ENCODE data around the gene KIRREL3. TPM values are rescaled to one million over a fixed set of nuclear protein-coding genes. Genes with fewer than 3 reads are reported as not detected.

Gene KIRREL3
- polyA plus RNA-seq, 1 of the 3 experiments (the other 2 are of a cell fraction): 3.7 TPM

GRCh38 chr11:126840201-126840886 is 160.2 kb downstream of the KIRREL3 start (continued):
- no peak for TF ChIP-seq SIN3A (IDR thresholded peaks at IDR 0.05; ENCODE audit: borderline replicate concordance, low read depth, low read length)
- no peak for TF ChIP-seq REST (IDR thresholded peaks at IDR 0.05; ENCODE audit: low read depth, low read length)
- TF ChIP-seq SMC3 (IDR thresholded peaks at IDR 0.05; ENCODE audit: low read depth, low read length): no peak
- peak; percentile 82 for TF ChIP-seq TCF12 (IDR thresholded peaks at IDR 0.05)
- TF ChIP-seq NFIC (IDR thresholded peaks at IDR 0.05; ENCODE audit: borderline replicate concordance): peak; percentile 36; the same call in 1 of the 2 replicates
- no peak for TF ChIP-seq POLR2AphosphoS5 (IDR thresholded peaks at IDR 0.05; ENCODE audit: low read depth, low read length)
- TF ChIP-seq YY1 (IDR thresholded peaks at IDR 0.05; ENCODE audit: low read depth): no peak
- peak in 1 of 2 experiments; percentile 77; a peak in 2 of 4 replicates for TF ChIP-seq EP300 (IDR thresholded peaks at IDR 0.05; ENCODE audit: borderline replicate concordance in 1 of 2, low read depth in 1 of 2, low read length in 1 of 2)
- TF ChIP-seq RXRA (IDR thresholded peaks at IDR 0.05; ENCODE audit: borderline replicate concordance, low read depth): no peak
- TF ChIP-seq, protein P1, sequence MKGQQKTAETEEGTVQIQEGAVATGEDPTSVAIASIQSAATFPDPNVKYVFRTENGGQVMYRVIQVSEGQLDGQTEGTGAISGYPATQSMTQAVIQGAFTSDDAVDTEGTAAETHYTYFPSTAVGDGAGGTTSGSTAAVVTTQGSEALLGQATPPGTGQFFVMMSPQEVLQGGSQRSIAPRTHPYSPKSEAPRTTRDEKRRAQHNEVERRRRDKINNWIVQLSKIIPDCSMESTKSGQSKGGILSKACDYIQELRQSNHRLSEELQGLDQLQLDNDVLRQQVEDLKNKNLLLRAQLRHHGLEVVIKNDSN (IDR thresholded peaks at IDR 0.05; ENCODE audit: borderline replicate concordance, low read depth): no peak
- TF ChIP-seq NRF1 (IDR thresholded peaks at IDR 0.05; ENCODE audit: low read depth, low read length): no peak
- no peak for TF ChIP-seq IRF3 (IDR thresholded peaks at IDR 0.05; ENCODE audit: low read depth, low read length)
- no peak for TF ChIP-seq FOXJ3 (CRISPR knock-in tag; IDR thresholded peaks at IDR 0.05)

DNA sequence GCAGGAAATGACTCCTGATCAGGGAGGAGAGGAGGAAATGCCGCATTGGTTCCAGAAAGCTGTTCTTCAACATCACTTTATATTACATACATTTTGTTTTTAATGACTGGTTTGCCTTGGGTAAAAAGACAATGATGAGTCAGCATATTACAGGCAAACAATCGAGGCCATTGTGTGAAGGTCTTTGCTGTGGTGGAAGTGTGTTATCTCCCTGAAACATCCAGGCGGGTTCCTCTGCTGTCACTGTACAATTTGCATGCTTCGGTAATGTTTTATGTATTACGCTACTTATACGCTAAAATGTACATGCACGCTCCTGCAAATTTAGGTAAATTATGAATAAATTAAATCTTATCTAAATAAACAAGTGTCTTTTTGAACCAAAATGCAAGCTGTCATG is 161.1 kb downstream of the KIRREL3 start:
- H3F3A ChIP-seq (replicated peaks; ENCODE audit: insufficient read depth): peaks cover 33% of the 10 kb centered on the region
- peak overlapping the region in 1 of 2 experiments; percentile 89; a peak in 2 of 4 replicates for H3K27ac ChIP-seq (ENCODE audit: low read depth in 2 of 2, low read length in 1 of 2)
- H3K79me2 ChIP-seq (ENCODE audit: insufficient read depth): no peaks in the 10 kb centered on the region
- peak; percentile 23; the same call in 1 of the 2 replicates for TF ChIP-seq FOSL2 (IDR thresholded peaks at IDR 0.05; ENCODE audit: borderline replicate concordance, low read depth)
- TF ChIP-seq IRF3 (IDR thresholded peaks at IDR 0.05; ENCODE audit: low read depth, low read length): no peak
- TF ChIP-seq EP300 (IDR thresholded peaks at IDR 0.05; ENCODE audit: borderline replicate concordance in 1 of 2, low read depth in 1 of 2, low read length in 1 of 2): peak in 1 of 2 experiments; percentile 42; a peak in 1 of 4 replicates
- no peak for TF ChIP-seq TAF1 (IDR thresholded peaks at IDR 0.05; ENCODE audit: borderline replicate concordance, low read depth, low read length)
- TF ChIP-seq TCF12 (IDR thresholded peaks at IDR 0.05): 0 out of 2 replicates have a peak, but pooled peaks have one; percentile 38
- no peak for TF ChIP-seq NFIC (IDR thresholded peaks at IDR 0.05; ENCODE audit: borderline replicate concordance)
- TF ChIP-seq MAX (IDR thresholded peaks at IDR 0.05; ENCODE audit: low read depth): no peak
- no peak overlapping the region for H2AFZ ChIP-seq (ENCODE audit: low read depth)
- 66% methylated on average over 7 of the region's 7 CpGs for WGBS (ENCODE audit: low lambda C conversion rate)
- CTCF ChIA-PET: no interaction called here
- POLR2A ChIA-PET: no interaction called here
- H3K27me3 ChIP-seq (ENCODE audit: insufficient read depth): no peaks in the 10 kb centered on the region
- no peaks in the 10 kb centered on the region for H3K36me3 ChIP-seq (replicated peaks in 1 of 2; ENCODE audit: control insufficient read depth in 1 of 2, insufficient read depth in 2 of 2, low read length in 1 of 2)
- DNase-seq: no peak
- no peaks in the 10 kb centered on the region for H3K9me2 ChIP-seq
- H3K4me2 ChIP-seq: peak overlapping the region; percentile 58; the same call in 1 of the 2 replicates
- no peaks in the 10 kb centered on the region for H4K20me1 ChIP-seq (ENCODE audit: insufficient read depth)
- no peaks in the 10 kb centered on the region for H3K9me3 ChIP-seq
- no peak overlapping the region; the same call in 1 of the 2 replicates for H3K9ac ChIP-seq
- H3K4me1 ChIP-seq (ENCODE audit: control insufficient read depth in 1 of 2, insufficient read depth in 2 of 2, low read depth in 1 of 2, low read length in 1 of 2): peaks cover 4 to 37% of the 10 kb centered on the region in 2 experiments
- no peak overlapping the region for H3K4me3 ChIP-seq (ENCODE audit: low read depth in 2 of 2, low read length in 1 of 2)

All from SK-N-SH (cell line).